NCI-H146 treated with DMSO at 0.1 percent for 48 hours (cell line): ENCODE measurements around the gene ACBD5.

Experiments
- DNase-seq: peaks from one replicate; lab custom pipeline; 2025; ENCODE audit not compliant: unreplicated experiment; lab: John Stamatoyannopoulos, UW

The ACBD5 gene

GRCh38 chr10:27153329-27153728 lies 87.3 kb downstream of the ACBD5 start:
- DNase-seq = no peak

- no peak for DNase-seq
Observed at GRCh38 chr10:27152687-27153086, 87.9 kb downstream of the ACBD5 start.

- no peak for DNase-seq
Observed at GRCh38 chr10:27150261-27150660, 90.3 kb downstream of the ACBD5 start.

GRCh38 chr10:27147701-27148100 lies 92.9 kb downstream of the ACBD5 start:
- DNase-seq = no peak

GRCh38 chr10:27145937-27146336 lies 94.7 kb downstream of the ACBD5 start:
- no peak for DNase-seq
